ENCODE results near the gene TACR2.

The TACR2 gene

GRCh38 chr10:69400936-69401335 is 15.8 kb downstream of the TACR2 start:
- no peak for DNase-seq

GRCh38 chr10:69398466-69398865 is 18.3 kb downstream of the TACR2 start:
- no peak for DNase-seq

- no peak for DNase-seq
These were observed 18.7 kb downstream of the TACR2 start for GRCh38 chr10:69397972-69398371.

GRCh38 chr10:69394020-69394419 is 22.7 kb downstream of the TACR2 start:
- no peak for DNase-seq

GRCh38 chr10:69392481-69393000 is 24.2 kb downstream of the TACR2 start:
- DNase-seq = peak; percentile 86

- DNase-seq = no peak
These were observed 25.6 kb downstream of the TACR2 start for GRCh38 chr10:69391158-69391557.

GRCh38 chr10:69389827-69390490 is 26.8 kb downstream of the TACR2 start:
- DNase-seq = no peak

GRCh38 chr10:69388488-69388887 is 28.2 kb downstream of the TACR2 start:
- DNase-seq = no peak

GRCh38 chr10:69387500-69387899 is 29.2 kb downstream of the TACR2 start:
- DNase-seq = no peak

- no peak for DNase-seq
These were observed 31.0 kb downstream of the TACR2 start for GRCh38 chr10:69385454-69386350.

- no peak for DNase-seq
These were observed 32.4 kb downstream of the TACR2 start for GRCh38 chr10:69384320-69384719.

GRCh38 chr10:69383558-69383957 is 33.2 kb downstream of the TACR2 start:
- DNase-seq = no peak

GRCh38 chr10:69382382-69383117 is 34.2 kb downstream of the TACR2 start:
- DNase-seq = no peak

- DNase-seq = no peak
These were observed 36.9 kb downstream of the TACR2 start for GRCh38 chr10:69379800-69380199.

- no peak for DNase-seq
These were observed 38.8 kb downstream of the TACR2 start for GRCh38 chr10:69377933-69378332.

- DNase-seq = no peak
These were observed 39.5 kb downstream of the TACR2 start for GRCh38 chr10:69377191-69377590.

- DNase-seq = no peak
These were observed 40.1 kb downstream of the TACR2 start for GRCh38 chr10:69376662-69377061.

- DNase-seq = no peak
These were observed 41.2 kb downstream of the TACR2 start for GRCh38 chr10:69375307-69376151.

GRCh38 chr10:69374931-69375306 is 41.8 kb downstream of the TACR2 start:
- DNase-seq = no peak

GRCh38 chr10:69374242-69374641 is 42.5 kb downstream of the TACR2 start:
- DNase-seq = no peak

GRCh38 chr10:69372126-69372980 is 44.4 kb downstream of the TACR2 start:
- no peak for DNase-seq
